AG09319 (cell line): ENCODE data around the gene KIAA1549.
"Not testable (repeated sequence)": the region's sequence is repeated elsewhere in the genome, so short reads cannot be mapped to it uniquely, and the experiment has no call there.

ENCODE experiments used
- DNase-seq: peaks from one replicate; pipeline ENCODE4 v3.0.0-alpha.2; 2010; ENCODE audit warnings: low read depth; ENCODE audit errors: extremely low read depth
- CTCF ChIP-seq: IDR thresholded peaks from 2 replicates; pipeline ENCODE4 v1.5.1; 2011; ENCODE audit warnings: low read depth, mild to moderate bottlenecking, inconsistent platforms, low read length, moderate library complexity

Gene KIAA1549

GRCh38 chr7:138825049-138825721 lies 156.0 kb downstream of the KIAA1549 start:
- TF ChIP-seq CTCF, result no peak

GRCh38 chr7:138822867-138823535 lies 158.2 kb downstream of the KIAA1549 start:
- no peak for DNase-seq
- no peak for TF ChIP-seq CTCF

More at GRCh38 chr7:138825049-138825721, 156.0 kb downstream of the KIAA1549 start:
- no peak for DNase-seq

- no peak for DNase-seq
- no peak for TF ChIP-seq CTCF
Observed at GRCh38 chr7:138821912-138822311, 159.3 kb downstream of the KIAA1549 start.

- no peak for TF ChIP-seq CTCF
- no peak for DNase-seq
Observed at GRCh38 chr7:138819625-138820024, 161.6 kb downstream of the KIAA1549 start.

- no peak for TF ChIP-seq CTCF
- no peak for DNase-seq
Observed at GRCh38 chr7:138816650-138817049, 164.5 kb downstream of the KIAA1549 start.

GRCh38 chr7:138814816-138815332 lies 166.3 kb downstream of the KIAA1549 start:
- no peak for DNase-seq
- TF ChIP-seq CTCF, result no peak

- DNase-seq, result no peak
- TF ChIP-seq CTCF, result no peak
Observed at GRCh38 chr7:138813945-138814344, 167.2 kb downstream of the KIAA1549 start.

GRCh38 chr7:138811327-138811726 lies 169.9 kb downstream of the KIAA1549 start:
- DNase-seq, result not testable (repeated sequence)
